ENCODE results near the gene PSMG2.

Gene PSMG2, protein sequence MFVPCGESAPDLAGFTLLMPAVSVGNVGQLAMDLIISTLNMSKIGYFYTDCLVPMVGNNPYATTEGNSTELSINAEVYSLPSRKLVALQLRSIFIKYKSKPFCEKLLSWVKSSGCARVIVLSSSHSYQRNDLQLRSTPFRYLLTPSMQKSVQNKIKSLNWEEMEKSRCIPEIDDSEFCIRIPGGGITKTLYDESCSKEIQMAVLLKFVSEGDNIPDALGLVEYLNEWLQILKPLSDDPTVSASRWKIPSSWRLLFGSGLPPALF

DNA sequence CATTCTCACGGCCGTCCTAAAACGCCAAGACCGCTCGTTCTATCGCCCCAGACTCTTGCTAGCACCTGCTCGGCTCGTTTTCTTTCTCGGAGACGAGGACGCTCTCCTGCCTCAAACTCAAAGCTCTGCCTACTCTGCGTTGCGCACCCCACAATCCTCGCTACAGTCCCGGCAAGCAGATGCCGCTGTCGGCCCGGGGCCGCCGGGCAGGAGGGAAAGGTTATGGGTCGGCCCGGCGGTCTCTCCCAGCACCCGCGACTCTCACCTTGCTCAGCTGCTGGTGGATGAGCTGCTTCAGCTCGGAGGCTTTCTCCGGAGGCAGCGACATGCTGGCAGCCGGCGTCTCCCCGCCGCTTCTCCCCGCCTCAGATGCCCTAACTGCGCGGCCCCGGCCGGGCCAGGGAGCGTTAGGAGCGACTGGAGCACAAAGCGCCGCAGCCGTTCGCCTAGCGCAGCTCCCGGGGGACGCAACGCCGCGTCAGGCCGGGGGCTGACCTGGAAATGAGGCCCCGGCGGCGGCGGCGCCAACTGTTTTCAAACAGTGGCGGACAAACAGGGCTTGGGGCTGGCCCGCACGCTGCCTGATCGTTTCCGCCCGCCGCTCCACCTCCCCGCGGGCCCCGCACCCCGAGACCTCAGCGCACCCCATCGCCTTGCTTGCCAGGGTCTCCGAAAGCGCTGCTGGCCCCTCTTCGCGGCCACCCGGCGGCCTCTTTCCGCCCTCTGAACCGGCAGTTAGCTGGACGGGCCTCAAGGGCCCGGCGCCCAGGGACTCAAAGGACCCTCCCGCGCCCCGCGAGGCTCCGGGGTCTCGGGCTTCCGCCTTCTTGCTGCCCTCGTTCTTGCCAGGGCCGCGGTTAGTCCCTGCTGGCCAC, at the start of gene PSMG2, which contains the start of gene CEP76:
Gene PSMG2 (plus strand): TSS at position 822 of the 875 bp plus-strand sequence. CDS start 66 bp downstream, outside the sequence.
Gene CEP76 (minus strand): TSS at position 503 of the 875 bp plus-strand sequence. CDS start 175 bp downstream, at position 328.
- TF ChIP-seq, protein P1, sequence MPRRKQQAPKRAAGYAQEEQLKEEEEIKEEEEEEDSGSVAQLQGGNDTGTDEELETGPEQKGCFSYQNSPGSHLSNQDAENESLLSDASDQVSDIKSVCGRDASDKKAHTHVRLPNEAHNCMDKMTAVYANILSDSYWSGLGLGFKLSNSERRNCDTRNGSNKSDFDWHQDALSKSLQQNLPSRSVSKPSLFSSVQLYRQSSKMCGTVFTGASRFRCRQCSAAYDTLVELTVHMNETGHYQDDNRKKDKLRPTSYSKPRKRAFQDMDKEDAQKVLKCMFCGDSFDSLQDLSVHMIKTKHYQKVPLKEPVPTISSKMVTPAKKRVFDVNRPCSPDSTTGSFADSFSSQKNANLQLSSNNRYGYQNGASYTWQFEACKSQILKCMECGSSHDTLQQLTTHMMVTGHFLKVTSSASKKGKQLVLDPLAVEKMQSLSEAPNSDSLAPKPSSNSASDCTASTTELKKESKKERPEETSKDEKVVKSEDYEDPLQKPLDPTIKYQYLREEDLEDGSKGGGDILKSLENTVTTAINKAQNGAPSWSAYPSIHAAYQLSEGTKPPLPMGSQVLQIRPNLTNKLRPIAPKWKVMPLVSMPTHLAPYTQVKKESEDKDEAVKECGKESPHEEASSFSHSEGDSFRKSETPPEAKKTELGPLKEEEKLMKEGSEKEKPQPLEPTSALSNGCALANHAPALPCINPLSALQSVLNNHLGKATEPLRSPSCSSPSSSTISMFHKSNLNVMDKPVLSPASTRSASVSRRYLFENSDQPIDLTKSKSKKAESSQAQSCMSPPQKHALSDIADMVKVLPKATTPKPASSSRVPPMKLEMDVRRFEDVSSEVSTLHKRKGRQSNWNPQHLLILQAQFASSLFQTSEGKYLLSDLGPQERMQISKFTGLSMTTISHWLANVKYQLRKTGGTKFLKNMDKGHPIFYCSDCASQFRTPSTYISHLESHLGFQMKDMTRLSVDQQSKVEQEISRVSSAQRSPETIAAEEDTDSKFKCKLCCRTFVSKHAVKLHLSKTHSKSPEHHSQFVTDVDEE (CRISPR knock-in tag; IDR thresholded peaks at IDR 0.05), result 0 out of 2 replicates have a peak, but pooled peaks have one; percentile 14
- TF ChIP-seq, protein P2, sequence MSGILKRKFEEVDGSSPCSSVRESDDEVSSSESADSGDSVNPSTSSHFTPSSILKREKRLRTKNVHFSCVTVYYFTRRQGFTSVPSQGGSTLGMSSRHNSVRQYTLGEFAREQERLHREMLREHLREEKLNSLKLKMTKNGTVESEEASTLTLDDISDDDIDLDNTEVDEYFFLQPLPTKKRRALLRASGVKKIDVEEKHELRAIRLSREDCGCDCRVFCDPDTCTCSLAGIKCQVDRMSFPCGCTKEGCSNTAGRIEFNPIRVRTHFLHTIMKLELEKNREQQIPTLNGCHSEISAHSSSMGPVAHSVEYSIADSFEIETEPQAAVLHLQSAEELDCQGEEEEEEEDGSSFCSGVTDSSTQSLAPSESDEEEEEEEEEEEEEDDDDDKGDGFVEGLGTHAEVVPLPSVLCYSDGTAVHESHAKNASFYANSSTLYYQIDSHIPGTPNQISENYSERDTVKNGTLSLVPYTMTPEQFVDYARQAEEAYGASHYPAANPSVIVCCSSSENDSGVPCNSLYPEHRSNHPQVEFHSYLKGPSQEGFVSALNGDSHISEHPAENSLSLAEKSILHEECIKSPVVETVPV (CRISPR knock-in tag; IDR thresholded peaks at IDR 0.05), result no peak
- ATAC-seq, result peak; percentile 94

DNA sequence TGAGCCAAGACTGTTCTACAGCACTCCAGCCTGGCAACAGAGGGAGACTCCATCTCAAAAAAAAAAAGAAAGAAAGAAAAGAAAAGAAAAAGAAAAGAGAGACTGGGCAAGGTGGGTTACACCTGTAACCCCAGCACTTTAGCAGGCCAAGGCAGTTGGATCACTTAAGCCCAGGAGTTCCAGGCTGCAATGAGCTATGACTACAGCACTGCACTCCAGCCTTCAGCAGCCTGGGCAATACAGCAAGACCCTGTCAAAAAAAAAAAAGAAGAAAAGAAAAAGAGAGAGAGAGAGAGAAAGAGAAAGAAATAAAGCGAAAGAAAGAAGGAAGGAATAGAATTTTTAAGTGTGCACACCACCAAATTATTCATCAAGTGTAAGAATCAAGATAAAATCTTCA, 47.9 kb upstream of the PSMG2 start:
- ATAC-seq, result no peak
- TF ChIP-seq ARNTL (CRISPR knock-in tag; IDR thresholded peaks at IDR 0.05; ENCODE audit: borderline replicate concordance, low read depth), result no peak
- TF ChIP-seq, protein P3, sequence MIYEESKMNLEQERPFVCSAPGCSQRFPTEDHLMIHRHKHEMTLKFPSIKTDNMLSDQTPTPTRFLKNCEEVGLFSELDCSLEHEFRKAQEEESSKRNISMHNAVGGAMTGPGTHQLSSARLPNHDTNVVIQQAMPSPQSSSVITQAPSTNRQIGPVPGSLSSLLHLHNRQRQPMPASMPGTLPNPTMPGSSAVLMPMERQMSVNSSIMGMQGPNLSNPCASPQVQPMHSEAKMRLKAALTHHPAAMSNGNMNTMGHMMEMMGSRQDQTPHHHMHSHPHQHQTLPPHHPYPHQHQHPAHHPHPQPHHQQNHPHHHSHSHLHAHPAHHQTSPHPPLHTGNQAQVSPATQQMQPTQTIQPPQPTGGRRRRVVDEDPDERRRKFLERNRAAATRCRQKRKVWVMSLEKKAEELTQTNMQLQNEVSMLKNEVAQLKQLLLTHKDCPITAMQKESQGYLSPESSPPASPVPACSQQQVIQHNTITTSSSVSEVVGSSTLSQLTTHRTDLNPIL (CRISPR knock-in tag; IDR thresholded peaks at IDR 0.05; ENCODE audit: low read depth), result no peak
- TF ChIP-seq SNAI2 (CRISPR knock-in tag; IDR thresholded peaks at IDR 0.05), result no peak
- TF ChIP-seq ZC3H10 (CRISPR knock-in tag; IDR thresholded peaks at IDR 0.05), result no peak
- no peak for TF ChIP-seq ZNF70 (CRISPR knock-in tag; IDR thresholded peaks at IDR 0.05)
- TF ChIP-seq, protein P1 (CRISPR knock-in tag; IDR thresholded peaks at IDR 0.05), result no peak
- TF ChIP-seq ZFP30 (CRISPR knock-in tag; IDR thresholded peaks at IDR 0.05), result no peak
- no peak for TF ChIP-seq ZFP3 (CRISPR knock-in tag; IDR thresholded peaks at IDR 0.05)
- no peak for TF ChIP-seq ZNF8 (CRISPR knock-in tag; IDR thresholded peaks at IDR 0.05)
- no peak for TF ChIP-seq OSR1 (CRISPR knock-in tag; IDR thresholded peaks at IDR 0.05)
- TF ChIP-seq TOX (CRISPR knock-in tag; IDR thresholded peaks at IDR 0.05; ENCODE audit: borderline replicate concordance), result no peak
- TF ChIP-seq CSDC2 (CRISPR knock-in tag; IDR thresholded peaks at IDR 0.05), result no peak
- no peak for TF ChIP-seq PPARA (CRISPR knock-in tag; IDR thresholded peaks at IDR 0.05; ENCODE audit: borderline replicate concordance)
- TF ChIP-seq, protein P2 (CRISPR knock-in tag; IDR thresholded peaks at IDR 0.05), result no peak
- TF ChIP-seq ZNF565 (CRISPR knock-in tag; conservative IDR thresholded peaks at IDR 0.05; ENCODE audit: low read depth), result no peak
- TF ChIP-seq TCF4 (CRISPR knock-in tag; IDR thresholded peaks at IDR 0.05; ENCODE audit: borderline replicate concordance), result no peak
- TF ChIP-seq, protein P4, sequence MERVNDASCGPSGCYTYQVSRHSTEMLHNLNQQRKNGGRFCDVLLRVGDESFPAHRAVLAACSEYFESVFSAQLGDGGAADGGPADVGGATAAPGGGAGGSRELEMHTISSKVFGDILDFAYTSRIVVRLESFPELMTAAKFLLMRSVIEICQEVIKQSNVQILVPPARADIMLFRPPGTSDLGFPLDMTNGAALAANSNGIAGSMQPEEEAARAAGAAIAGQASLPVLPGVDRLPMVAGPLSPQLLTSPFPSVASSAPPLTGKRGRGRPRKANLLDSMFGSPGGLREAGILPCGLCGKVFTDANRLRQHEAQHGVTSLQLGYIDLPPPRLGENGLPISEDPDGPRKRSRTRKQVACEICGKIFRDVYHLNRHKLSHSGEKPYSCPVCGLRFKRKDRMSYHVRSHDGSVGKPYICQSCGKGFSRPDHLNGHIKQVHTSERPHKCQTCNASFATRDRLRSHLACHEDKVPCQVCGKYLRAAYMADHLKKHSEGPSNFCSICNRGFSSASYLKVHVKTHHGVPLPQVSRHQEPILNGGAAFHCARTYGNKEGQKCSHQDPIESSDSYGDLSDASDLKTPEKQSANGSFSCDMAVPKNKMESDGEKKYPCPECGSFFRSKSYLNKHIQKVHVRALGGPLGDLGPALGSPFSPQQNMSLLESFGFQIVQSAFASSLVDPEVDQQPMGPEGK (CRISPR knock-in tag; IDR thresholded peaks at IDR 0.05; ENCODE audit: borderline replicate concordance), result no peak
